D721Med (cell line): Measurements from ENCODE around the gene ASMT.
A peak's percentile ranks its signal among the peaks of the same experiment; 100 is the strongest.
"Not testable (repeated sequence)": the region's sequence is repeated elsewhere in the genome, so short reads cannot be mapped to it uniquely, and the experiment has no call there.

Source experiments
- DNase-seq: peaks from one replicate; pipeline ENCODE4 v3.0.0; 2011; ENCODE audit warnings: low spot score; ENCODE audit not compliant: insufficient read length
- FAIRE-seq: peaks from 2 replicates; lab custom pipeline; 2011; peaks lifted over from hg19 to GRCh38; lab: Jason Lieb, UNC
- CTCF ChIP-seq: IDR thresholded peaks from 2 replicates; pipeline ENCODE4 v1.5.1; 2012; ENCODE audit warnings: mild to moderate bottlenecking, control low read depth; ENCODE audit not compliant: insufficient read depth; ENCODE audit errors: missing control alignments

ASMT gene

GRCh38 chrX:1609762-1610161 is 5.1 kb upstream of the ASMT start:
- no peak for DNase-seq
- TF ChIP-seq CTCF, result no peak
- FAIRE-seq, result no peak

- no peak for TF ChIP-seq CTCF
- no peak for FAIRE-seq
- no peak for DNase-seq
Observed at GRCh38 chrX:1610166-1610565, 4.7 kb upstream of the ASMT start.

GRCh38 chrX:1610736-1611135 is 4.1 kb upstream of the ASMT start:
- FAIRE-seq, result no peak
- no peak for TF ChIP-seq CTCF
- DNase-seq, result no peak

GRCh38 chrX:1612641-1613286 is 2.1 kb upstream of the ASMT start:
- DNase-seq, result peak; percentile 38
- FAIRE-seq, result no peak
- no peak for TF ChIP-seq CTCF

GRCh38 chrX:1618689-1619088 is 3.8 kb downstream of the ASMT start:
- no peak for TF ChIP-seq CTCF
- no peak for FAIRE-seq
- peak; percentile 35 for DNase-seq

- no peak for FAIRE-seq
- TF ChIP-seq CTCF, result no peak
Observed at GRCh38 chrX:1623691-1624090, 8.8 kb downstream of the ASMT start.

GRCh38 chrX:1624158-1624860 is 9.4 kb downstream of the ASMT start:
- not testable (repeated sequence) for FAIRE-seq, DNase-seq

More at GRCh38 chrX:1623691-1624090, 8.8 kb downstream of the ASMT start:
- DNase-seq, result no peak

- DNase-seq, FAIRE-seq: not testable (repeated sequence)
Observed at GRCh38 chrX:1624861-1625215, 10.0 kb downstream of the ASMT start.
